HG03280 (cell line): ENCODE results near the gene DENND2A.
"Not testable (repeated sequence)": the region's sequence is repeated elsewhere in the genome, so short reads cannot be mapped to it uniquely, and the experiment has no call there.

ENCODE experiments used
- ATAC-seq: cut with Tn5 transposase; IDR thresholded peaks from one replicate; pipeline ENCODE4 v1.9.1; 2021; ENCODE audit warnings: mild to moderate bottlenecking, moderate library complexity; ENCODE audit not compliant: unreplicated experiment

The DENND2A gene, protein sequence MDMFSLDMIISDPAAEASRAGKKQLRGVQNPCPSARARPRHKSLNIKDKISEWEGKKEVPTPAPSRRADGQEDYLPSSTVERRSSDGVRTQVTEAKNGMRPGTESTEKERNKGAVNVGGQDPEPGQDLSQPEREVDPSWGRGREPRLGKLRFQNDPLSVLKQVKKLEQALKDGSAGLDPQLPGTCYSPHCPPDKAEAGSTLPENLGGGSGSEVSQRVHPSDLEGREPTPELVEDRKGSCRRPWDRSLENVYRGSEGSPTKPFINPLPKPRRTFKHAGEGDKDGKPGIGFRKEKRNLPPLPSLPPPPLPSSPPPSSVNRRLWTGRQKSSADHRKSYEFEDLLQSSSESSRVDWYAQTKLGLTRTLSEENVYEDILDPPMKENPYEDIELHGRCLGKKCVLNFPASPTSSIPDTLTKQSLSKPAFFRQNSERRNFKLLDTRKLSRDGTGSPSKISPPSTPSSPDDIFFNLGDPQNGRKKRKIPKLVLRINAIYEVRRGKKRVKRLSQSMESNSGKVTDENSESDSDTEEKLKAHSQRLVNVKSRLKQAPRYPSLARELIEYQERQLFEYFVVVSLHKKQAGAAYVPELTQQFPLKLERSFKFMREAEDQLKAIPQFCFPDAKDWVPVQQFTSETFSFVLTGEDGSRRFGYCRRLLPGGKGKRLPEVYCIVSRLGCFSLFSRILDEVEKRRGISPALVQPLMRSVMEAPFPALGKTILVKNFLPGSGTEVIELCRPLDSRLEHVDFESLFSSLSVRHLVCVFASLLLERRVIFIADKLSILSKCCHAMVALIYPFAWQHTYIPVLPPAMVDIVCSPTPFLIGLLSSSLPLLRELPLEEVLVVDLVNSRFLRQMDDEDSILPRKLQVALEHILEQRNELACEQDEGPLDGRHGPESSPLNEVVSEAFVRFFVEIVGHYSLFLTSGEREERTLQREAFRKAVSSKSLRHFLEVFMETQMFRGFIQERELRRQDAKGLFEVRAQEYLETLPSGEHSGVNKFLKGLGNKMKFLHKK

DNA sequence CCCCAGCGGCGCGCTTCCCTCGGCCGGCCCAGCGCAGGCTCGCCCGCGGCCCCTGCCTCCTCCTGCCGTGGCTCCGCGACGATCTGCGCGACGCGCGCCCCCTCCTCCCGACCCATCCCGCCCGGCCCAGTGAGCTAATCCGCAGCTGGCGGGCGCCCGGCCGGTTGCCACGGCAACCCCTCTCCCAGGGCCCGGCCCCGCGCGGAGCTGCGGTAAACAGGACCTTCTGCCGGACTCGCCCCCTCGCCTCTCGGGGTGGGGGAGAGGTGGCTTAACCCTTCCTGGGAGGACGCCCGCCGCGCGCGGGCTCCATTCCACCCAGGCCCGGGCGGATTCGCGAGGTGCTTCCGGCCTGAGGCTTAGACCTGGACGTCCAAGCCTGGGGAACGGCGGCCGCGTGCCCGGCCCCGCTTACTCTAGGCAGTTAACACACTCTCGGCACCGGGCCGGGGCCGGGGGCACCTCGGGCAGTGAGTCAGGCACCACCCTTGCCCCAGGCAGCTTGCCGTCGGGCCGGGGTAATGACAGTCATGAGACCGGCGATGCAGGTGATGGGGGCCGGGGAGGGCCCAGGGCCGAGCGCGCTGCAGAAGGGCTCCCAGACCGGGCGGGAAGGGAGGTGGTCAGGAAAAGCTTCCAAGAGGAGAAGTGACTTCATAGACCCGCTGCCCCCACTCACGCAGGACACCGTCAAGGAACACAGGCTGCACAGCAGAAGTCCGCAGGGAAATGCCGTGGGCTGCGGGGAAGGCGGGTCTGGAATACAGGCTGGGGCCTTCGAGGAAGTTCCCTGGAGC is at the start of gene DENND2A:
Gene DENND2A, minus strand, starts transcription at position 87 of the 797 bp plus-strand sequence. CDS start 38,416 bp downstream, outside the sequence.
- no peak for ATAC-seq

- ATAC-seq = no peak
Measured at GRCh38 chr7:140689199-140690152, 48.9 kb upstream of the DENND2A start.

DNA sequence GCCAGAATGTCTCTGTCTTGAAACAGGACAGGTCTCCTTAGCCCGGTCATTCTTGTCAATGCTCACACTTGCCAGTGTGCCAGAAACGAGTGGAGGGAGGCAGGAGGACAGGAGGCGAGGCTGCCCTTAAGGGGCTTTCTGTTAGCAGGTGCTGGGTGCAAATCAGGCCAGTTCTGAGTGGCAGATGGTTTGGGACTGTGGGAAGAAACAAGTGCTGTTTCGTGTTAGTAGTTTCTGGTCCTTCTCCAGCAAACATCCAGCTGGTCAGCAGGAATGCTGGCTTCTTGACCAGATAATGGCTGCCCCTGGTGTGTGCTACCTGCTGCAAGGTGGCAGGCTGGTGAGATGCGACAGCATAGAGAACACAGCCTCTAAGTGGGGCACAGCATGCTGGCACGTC is 47.7 kb upstream of the DENND2A start:
- ATAC-seq = no peak

DNA sequence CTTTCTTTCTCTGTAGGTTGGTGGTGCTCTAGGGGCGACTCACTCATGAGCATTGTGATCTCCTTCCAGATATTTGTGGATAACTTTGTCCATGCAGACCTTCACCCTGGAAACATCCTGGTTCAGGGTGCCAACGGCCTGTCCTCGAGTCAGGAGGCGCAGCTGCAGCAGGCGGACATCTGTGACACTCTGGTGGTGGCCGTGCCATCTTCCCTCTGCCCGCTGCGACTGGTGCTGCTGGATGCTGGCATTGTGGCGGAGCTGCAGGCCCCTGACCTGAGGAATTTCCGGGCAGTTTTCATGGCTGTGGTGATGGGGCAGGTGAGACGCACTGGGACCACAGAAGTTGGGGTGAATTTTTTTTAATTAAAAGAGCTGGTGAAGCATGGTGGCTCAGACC is 46.3 kb upstream of the DENND2A start:
- ATAC-seq = no peak

DNA sequence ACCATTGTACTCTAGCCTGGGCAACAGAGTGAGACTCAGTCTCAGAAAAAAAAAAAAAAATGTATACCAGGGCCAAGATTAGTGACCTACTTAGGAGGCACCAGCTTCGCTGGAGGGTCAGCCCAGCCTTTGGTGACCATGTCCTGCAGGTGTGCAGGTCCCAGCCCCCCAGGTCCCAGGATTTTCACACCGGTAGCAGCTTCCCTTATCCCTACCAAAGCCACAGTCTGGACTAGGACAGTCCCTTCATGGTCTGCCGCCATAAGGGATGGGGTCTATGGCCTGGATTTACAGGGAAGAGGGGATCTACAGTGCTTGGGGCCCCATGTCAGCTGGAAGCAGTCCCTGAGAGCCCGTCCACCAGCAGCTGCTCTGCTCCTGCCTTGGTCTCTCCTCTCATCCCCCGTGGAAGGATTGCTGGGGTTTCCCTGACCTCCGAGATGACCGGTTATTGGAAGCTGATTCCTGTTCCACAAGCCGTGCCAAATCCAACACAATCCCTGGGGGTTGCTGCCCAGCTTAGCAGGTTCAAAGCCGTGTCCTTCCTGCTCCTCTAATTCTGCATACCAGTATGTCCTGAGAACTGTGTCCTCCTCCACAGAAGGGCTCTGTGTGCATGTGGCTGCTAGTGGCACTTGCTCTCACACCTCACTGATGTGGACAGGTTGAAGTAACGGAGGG is 44.9 kb upstream of the DENND2A start:
- no peak for ATAC-seq

DNA sequence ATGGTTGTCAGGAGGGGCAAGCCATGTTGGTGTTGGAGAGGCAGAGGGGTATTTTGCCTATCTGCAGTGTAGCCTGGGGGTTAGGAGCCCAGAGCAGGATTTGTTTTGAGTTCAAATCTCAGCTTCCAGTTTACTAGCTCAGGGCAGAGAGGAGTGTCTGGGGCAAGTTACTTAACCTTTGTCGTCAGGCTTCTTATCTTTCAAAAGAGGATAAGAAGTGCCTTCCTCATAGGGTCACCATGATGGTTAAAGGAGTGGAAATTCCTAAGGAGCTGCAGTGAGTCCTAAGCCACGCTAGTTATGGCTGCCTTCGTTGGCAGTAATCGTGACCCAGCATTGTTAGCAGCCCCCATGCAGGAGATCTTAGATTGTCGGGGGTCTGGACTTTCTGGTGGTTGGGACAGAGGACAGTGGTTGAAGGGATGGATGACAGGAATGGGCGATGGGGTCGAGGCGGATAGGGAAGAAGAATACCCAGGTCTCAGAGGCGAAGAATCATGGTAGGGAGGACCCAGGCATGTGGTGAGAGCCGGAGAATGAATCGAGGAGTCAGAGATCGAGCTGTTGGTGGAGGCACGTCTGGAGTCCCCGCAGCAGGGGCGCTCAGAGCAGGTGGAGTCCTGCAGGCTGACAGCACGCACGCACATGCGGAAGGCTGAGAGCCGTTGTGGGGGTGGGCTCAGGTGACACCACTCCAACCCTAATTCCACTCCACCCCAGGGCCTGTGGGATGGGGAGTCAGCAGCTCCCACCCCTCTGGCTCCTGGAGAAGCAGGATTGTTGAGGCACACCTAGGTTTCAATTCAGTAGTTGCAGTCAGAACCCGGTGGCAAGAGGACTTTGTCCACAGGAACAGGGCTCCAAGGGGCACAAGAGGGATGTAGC is 43.7 kb upstream of the DENND2A start:
- no peak for ATAC-seq

- no peak for ATAC-seq
Measured at GRCh38 chr7:140683657-140684056, 43.0 kb upstream of the DENND2A start.

DNA sequence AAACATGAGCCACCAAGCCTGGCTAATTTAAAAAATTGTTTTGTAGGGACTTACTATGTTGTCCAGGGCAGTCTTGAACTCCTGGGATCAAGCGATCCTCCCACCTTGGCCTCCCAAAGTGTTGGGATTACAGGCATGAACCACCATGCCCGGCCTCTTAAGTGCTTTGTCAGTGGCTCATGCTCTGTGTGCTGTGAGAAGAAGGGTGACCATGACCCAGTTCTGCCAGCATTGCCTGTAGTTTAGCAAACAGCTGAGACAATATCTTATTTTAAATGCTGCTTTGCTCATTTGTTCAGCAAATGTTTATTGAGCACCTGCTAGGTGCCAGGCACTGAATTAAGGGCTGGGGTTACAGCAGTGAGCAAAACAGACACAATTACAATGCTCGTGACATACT is 41.2 kb upstream of the DENND2A start:
- ATAC-seq = no peak

GRCh38 chr7:140680886-140681285 is 40.3 kb upstream of the DENND2A start:
- no peak for ATAC-seq

- no peak for ATAC-seq
Measured at GRCh38 chr7:140679186-140679585, 38.6 kb upstream of the DENND2A start.

DNA sequence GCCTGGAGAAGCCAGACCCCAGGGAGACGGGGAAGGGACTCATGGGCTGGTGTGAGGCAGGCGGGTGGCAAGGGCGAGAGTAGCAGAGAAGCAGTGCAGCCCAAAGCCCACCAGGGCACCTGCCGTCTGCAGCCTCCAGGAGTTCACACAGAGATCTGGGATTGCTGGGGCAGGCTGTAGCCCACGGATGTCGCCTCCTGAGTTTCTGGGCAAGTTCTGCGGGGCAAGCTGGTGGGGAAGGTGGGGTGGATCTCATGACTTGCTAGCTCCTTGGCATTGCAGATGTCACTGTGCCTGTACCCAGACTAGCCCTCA is 38.2 kb upstream of the DENND2A start:
- ATAC-seq = no peak

DNA sequence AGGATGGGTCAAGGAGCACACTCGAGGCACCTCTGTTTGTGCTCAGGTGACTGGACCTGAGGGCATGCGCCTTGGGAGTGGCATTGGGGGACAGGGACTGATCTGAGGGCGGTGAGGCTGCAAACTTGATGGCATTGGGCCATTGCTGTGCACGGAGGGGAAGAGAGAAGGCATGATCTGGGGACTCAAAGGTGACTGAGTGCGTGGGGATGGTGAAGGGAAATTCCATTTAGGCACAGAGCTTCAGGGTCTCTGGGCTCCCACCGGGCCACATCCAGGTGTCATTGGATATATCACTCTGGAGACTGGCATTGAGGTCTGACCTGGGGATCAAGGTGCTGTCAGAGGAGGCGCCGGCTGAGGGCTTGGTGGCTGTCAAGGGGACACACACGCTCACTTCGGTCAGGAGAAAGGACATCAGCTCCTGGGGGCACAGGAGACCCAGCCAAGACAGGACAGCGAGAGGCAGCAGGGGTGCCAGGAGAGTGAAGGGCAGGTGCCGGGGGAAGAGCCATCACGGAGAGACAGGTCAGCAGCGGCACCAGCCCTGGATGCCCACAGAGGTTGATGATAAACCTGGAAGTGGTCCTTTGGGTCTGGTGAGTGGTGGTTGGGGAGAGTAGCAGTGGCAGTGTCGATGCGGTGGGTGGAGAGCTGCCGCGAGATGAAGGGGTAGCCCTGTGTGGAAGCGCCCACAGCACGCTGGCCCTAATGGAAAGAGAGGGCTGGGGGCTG is 37.6 kb upstream of the DENND2A start:
- no peak for ATAC-seq

DNA sequence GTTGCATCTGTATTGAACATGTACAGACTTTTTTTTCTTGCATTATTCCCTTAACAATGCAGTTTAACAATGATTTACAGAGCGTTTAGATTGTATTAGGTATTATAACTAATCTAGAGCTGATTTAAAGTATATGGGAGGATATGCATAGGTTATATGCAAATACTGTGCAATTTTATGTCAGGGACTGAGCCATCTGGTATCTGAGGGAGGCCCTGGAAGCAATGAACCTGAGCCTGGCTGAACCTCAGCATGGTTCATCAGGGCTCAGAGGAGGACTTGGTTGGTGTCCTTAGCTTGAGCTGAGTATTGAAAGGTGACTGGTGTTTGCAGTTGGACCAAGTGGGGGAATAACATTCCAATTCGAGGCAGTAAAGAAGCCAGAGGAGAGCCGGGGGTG is 36.9 kb upstream of the DENND2A start:
- ATAC-seq = no peak

- not testable (repeated sequence) for ATAC-seq
Measured at GRCh38 chr7:140676956-140677355, 36.3 kb upstream of the DENND2A start.

DNA sequence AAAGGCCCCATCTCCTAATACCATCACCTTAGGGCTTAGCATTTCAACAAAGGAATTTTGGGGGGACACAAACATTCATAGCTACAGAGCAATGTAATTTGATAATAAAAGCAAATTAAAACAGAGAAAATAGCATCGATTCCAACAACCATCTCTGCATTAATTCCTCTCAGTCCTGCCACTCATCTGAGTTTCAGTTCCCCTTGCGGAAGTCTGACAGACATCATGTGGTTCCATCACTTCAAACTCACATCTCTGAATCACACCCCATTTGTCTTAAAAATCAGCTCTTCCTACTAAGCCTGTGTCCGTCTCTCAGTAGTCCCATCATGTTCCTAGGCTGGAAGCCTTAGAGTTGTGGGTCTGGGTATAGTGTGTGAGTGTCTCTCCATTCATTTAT is 35.7 kb upstream of the DENND2A start:
- peak; percentile 44 for ATAC-seq

GRCh38 chr7:140675726-140676125 is 35.1 kb upstream of the DENND2A start:
- no peak for ATAC-seq

DNA sequence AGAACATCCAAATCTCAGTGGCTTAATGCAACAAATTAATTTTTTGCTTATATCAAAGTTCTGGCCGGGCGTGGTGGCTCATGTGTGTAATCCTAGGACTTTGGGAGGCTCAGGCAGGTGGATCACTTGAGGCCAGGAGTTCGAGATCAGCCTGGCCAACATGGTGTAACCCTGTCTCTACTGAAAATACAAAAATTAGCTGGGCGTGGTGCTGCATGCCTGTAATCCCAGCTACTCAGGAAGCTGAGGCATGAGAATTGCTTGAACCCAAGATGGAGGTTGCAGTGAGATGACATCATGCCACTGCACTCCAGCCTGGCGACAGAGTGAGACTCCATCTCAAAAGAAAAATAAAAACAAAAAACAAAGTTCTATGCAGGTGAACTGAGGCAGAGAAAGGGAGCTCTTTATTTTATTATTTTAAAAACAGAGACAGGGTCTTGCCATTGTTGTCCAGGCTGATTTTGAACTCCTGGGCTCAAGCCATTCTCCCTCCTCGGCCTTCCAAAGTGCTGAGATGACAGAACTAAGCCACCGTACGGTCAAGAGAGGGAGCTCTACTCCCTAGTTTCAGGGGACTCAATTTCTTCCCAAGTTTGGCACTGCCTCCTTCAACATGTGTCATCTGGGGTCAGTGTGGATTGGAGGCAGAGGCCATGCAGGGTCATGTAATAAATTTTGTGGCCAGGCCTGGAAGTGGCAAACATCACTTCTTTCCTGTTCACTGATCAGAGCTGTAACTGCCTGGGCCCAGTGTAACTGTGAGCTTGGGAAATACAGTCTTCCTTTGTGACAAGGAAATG is 34.5 kb upstream of the DENND2A start:
- ATAC-seq = no peak
